WERI-Rb-1 (cell line): ENCODE results near the gene DHX8.

ENCODE experiments used
- DNase-seq: peaks from one replicate; pipeline ENCODE4 v3.0.0-alpha.2; 2020
- H3K27ac ChIP-seq: fragments of 250-450 bp; sonication (Bioruptor Pico); 2 replicates; pipeline ENCODE4 v1.5.1; 2020; ENCODE audit warnings: mild to moderate bottlenecking, moderate library complexity
- H3K27me3 ChIP-seq: fragments of 250-450 bp; sonication (Bioruptor Pico); 2 replicates; pipeline ENCODE4 v1.5.1; 2021; ENCODE audit warnings: mild to moderate bottlenecking, low read depth, moderate library complexity; ENCODE audit not compliant: insufficient read depth, severe bottlenecking
- H3K36me3 ChIP-seq: fragments of 250-450 bp; sonication (Bioruptor Pico); 2 replicates; pipeline ENCODE4 v1.5.1; 2020; ENCODE audit warnings: mild to moderate bottlenecking, moderate library complexity
- H3K4me3 ChIP-seq: 2 replicates; pipeline ENCODE4 v1.5.1; 2011; ENCODE audit warnings: low read depth, mild to moderate bottlenecking, control low read depth, low read length
- H3K9me3 ChIP-seq: fragments of 250-450 bp; sonication (Bioruptor Pico); 2 replicates; pipeline ENCODE4 v1.5.1; 2021; ENCODE audit warnings: mild to moderate bottlenecking, moderate library complexity; ENCODE audit not compliant: severe bottlenecking
- CTCF ChIP-seq: IDR thresholded peaks from 2 replicates; pipeline ENCODE4 v1.5.1; 2011; ENCODE audit warnings: low read depth, mild to moderate bottlenecking, control low read depth, inconsistent platforms, low read length

DHX8 gene

GRCh38 chr17:43483674-43484551, at the start of gene DHX8:
Gene DHX8 (plus strand): TSS chr17:43483975. CDS start chr17:43484038, 63 bp downstream.
- H3K27me3 ChIP-seq: no peaks in the 10 kb centered on the region
- H3K9me3 ChIP-seq: no peaks in the 10 kb centered on the region
- H3K27ac ChIP-seq: peak within 1 kb of the TSS; percentile 74
- no peaks in the 10 kb centered on the region for H3K36me3 ChIP-seq
- peak; percentile 100 for TF ChIP-seq CTCF
- peak within 1 kb of the TSS; percentile 60 for H3K4me3 ChIP-seq
- peak; percentile 99 for DNase-seq

GRCh38 chr17:43434902-43435319, 48.9 kb upstream of the DHX8 start:
- no peak for TF ChIP-seq CTCF
- no peaks in the 10 kb centered on the region for H3K9me3 ChIP-seq
- no peaks in the 10 kb centered on the region for H3K27me3 ChIP-seq
- H3K27ac ChIP-seq: no peak overlapping the region
- no peaks in the 10 kb centered on the region for H3K36me3 ChIP-seq
- no peak overlapping the region for H3K4me3 ChIP-seq
- no peak for DNase-seq

- Histone ChIP-seq H3K36me3 (no peaks in the 10 kb centered on the region), H3K27ac (no peak overlapping the region), H3K4me3 (no peak overlapping the region), H3K9me3 (no peaks in the 10 kb centered on the region), H3K27me3 (no peaks in the 10 kb centered on the region)
- no peak for TF ChIP-seq CTCF
- no peak for DNase-seq
These were observed 46.0 kb upstream of the DHX8 start for GRCh38 chr17:43437756-43438155.

GRCh38 chr17:43438626-43439025, 45.1 kb upstream of the DHX8 start:
- no peak for DNase-seq
- H3K36me3 ChIP-seq: no peaks in the 10 kb centered on the region
- no peak for TF ChIP-seq CTCF
- no peak overlapping the region for H3K27ac ChIP-seq
- H3K27me3 ChIP-seq: no peaks in the 10 kb centered on the region
- no peaks in the 10 kb centered on the region for H3K9me3 ChIP-seq
- no peak overlapping the region for H3K4me3 ChIP-seq

- Histone ChIP-seq H3K36me3 (no peaks in the 10 kb centered on the region), H3K9me3 (no peaks in the 10 kb centered on the region), H3K27ac (no peak overlapping the region), H3K27me3 (no peaks in the 10 kb centered on the region), H3K4me3 (no peak overlapping the region)
- DNase-seq: no peak
- TF ChIP-seq CTCF: no peak
These were observed 44.7 kb upstream of the DHX8 start for GRCh38 chr17:43439041-43439440.
